Inflammatory macrophage treated with lipopolysaccharide for 1 hour (primary cell): ENCODE results near the gene LCOR.

Experiments
- DNase-seq, 2 donors: peaks; one replicate each; pipeline ENCODE4 v3.0.0-alpha.2; 2020 to 2022

LCOR gene

DNA sequence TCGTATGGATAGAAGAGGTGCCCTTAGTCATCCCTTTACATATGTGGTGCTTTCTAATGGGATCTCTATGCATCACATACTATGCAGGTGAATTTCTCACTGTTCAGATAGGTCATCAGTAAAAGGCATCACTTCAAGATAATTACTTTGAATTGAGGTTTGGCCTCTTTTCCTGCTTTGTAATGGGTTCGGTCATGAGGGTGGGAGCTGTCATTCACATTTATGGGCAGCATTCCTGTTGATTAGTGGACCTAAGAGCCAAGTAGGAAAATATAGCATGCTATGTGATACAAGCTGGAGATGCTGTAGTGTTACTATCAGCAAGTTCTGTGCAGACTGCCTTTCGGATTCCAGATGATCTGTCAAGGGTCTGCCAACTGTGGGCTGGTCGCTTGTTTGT is 156.3 kb downstream of the LCOR start:
- DNase-seq = no peak

DNA sequence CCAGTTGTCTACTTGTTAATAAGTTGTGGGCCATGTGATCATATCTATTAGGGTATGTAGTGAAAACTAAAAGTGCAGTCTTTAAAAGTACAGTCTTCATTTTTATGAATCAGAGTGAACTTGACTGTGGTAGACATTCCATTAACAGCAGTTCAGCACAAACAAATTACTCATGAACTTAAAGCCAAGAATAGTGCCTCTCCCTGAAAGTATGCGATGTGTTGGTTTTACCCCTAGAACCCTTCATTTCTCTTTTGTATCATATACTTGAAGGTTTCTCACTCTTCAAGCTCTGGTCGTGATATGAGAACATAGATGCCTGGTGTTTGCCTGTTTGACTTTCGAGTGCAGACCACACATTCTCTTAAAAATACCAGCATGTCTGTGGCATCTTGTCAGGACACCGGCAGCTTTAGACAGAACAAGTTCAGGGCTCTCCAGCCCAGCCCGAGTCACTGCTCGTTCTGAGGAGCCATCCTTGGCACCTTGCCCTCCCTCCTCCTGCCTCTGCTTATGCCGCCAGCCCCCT is 159.3 kb downstream of the LCOR start:
- DNase-seq = no peak

DNA sequence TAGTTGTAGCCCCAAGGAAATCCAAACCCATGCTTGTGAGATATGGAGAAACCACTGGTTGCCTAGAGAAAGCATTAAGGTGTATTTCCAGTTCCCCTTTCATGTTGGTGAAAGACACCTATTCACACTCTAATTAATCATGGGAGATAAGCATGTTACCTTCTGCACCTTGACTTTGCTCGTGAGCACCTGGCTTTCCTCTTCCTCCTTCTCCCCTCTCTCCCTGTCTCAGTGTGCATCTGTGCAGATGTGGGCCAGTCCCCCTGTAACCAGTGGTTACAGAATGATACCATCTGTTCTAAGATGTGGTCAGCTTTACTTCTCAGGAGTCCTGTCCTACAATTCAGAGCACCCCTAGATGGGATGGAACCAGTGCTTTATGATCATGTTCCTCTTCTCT is 160.6 kb downstream of the LCOR start:
- DNase-seq = no peak

DNA sequence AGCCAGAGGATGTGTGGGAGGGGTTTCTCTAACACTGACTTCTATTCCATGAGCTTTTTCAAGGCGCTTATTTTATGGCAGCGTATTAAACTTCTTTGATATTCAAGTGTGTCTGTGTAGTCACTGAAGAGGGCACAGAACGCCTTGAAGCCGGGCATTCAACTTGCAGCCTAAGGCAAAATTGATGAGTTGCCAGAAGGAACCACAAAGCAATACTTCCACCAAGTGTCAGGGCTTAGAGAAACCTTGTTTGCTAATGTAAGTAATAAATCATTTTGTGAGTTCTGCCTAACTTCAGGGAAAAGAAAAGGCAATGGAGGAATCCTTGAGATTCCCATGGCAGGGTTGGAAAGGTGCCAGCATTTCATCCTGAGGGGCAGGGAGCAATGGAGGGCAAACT is 163.8 kb downstream of the LCOR start:
- no peak for DNase-seq

DNA sequence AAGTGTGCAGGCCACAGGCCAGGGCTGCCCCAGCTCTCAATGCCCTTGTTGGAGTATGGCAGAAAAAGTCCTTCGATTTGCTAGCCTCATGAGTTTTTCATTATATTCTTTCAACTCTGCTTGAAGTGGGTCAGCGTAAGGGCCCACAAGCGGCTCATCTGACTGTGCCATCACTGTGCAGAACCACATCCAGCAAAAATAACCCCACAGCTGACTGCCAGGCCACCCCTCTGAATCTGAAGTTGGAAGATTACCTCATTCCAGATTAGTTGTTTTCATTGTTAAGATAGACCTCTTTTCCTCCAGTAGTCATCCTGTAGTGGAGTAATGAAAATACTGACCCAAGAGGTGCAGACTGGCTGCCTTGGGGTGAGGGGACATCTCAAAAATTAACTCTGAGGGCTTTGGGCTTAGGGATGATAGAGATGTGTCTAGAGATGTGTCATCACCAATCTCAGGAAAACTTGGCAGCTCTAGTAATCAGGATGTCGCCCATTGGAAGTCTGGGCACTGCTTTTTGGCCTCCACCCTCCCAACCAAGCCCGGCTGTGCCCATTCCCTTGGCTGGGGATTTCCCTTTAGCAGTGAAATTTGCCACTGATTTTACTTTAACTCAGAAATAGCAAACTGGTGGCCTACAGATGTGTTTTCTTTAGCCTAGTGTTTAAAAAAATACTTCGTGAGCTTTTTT is 164.3 kb downstream of the LCOR start:
- no peak for DNase-seq

DNA sequence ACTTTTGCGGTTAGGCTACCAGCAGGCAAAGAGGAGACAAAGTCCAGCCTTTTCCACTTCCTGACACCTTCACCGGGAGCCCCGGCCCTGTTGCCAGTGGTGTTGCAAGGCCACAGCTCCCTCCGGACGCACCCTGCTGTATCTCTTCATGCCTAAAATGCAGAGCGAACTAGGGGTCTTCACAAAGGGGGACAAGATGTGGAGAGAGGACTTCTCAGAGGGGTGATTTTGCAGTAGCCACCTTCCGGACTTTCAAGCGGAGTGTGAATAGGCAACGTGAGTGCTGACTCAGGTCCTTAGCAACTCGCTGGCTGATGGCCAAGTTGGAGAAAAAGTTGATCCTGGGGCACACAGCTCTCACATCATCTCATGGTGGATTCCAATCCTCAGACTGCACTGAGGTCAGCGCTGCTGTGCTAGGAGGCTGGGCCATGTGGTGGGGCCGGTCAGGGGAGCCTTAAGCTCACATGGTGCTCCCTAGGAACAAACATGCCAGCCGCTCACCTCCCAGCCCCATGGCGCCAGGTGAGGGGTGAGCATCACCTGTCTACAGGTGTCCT is 166.3 kb downstream of the LCOR start:
- DNase-seq = no peak

DNA sequence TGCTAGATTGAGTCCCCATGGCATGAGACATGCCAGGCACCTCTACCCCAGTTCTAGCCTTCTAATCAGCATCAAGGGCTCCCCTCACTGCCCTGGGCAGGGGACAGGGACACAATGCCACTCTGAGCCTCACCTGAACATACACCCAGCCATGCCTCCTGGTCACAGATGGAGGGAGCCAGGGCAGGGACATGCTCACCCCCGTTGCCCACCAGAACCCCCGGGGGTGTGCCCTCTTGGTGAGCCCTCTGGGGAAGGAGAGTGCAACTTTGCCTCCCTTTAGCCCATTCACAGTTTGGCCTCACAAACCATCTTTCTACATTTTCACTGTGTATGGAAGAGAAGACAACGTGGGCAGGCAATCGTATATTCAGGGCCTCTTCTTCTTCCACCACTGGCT is 167.2 kb downstream of the LCOR start:
- no peak for DNase-seq

DNA sequence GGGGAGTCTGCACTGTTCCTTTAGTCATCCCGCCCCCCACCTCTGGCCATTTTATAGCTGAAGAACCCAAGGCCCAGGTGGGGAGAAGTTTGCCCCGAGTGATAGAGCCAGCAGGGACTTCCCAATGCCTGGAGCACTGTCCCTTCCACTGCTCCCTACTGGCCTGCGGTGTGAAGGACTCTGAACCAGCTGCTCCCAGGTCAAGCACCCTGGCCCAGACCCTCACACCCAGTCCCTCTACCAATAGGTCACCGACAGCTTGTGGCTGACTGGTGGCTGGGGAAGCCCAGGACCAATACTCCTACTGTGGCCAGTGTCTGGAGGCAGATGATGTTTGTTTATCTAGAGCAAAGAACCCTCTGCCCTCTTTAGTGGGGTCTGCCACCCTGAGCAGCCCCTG is 167.9 kb downstream of the LCOR start:
- DNase-seq = no peak

DNA sequence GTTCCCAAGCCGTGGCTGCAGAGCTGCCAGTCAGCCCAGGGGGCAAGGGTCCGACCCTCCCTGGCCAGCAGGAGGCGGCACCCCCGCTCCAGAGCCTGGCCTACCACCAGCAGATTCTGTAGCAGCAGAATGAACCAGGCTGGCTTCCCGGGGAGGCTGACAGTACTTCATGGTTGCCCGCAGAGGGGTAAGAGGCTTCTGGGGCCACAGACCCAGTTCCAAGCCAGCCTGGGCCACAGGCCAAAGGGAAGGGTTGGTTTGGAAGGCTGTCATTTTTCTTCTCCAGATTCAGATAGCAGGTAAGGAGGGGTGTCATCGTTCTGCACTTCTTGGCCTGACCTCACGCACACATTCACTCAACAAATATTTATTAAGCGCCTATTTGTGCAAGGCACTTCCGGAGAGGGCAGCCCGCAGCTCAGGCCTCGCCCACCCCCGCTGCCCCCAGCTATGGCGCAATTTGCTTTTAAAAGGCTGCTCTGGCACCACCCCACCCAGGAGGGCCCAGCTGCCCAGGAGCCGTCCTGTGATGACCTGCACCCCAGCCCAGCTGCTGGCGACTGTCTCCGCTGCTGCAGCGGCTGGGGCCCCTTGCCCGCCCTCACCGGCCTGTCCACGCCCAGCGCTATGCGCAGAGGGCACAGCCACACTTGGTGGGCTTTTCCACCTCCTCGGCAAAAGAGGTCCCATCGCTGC is 168.5 kb downstream of the LCOR start:
- DNase-seq = no peak

DNA sequence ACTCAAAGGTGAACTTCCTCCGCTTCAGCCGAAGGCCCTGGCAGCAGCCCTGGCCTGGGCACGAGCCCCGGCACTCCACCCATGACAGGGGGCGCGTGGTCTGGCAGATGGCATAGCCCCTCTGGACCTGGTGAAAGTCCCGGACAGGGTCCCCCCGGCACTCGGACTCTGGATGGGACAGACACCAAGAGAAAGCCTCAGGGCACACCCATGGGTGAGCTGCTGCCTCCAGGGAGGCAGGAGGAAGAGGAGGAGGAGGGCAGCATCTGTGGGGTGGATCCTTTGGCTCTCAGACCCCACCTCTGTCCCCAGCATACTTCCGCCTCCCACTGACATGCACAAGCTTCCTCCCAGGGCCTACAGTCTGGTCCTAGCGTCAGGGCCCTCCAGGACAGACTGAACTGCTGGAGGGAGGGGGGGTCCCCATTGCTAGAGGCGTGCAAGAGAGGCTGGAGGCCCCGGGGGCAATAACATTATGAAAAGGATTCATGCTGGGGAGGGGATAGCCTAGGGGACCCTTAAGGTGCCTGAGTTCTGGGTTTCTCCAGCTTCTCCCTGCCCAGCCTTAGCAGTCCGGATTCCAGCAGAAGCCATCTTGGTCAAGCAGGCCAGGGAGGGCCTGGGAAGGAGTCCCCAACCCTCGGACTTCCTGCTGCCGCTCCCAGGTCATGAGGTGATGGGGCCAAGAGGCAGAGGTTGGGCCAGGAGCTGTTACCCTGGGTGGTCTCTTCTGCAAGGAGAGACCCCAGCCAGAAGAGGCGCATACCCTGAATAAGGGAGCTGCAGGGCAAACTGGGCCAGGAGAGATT is 169.3 kb downstream of the LCOR start:
- DNase-seq = no peak

DNA sequence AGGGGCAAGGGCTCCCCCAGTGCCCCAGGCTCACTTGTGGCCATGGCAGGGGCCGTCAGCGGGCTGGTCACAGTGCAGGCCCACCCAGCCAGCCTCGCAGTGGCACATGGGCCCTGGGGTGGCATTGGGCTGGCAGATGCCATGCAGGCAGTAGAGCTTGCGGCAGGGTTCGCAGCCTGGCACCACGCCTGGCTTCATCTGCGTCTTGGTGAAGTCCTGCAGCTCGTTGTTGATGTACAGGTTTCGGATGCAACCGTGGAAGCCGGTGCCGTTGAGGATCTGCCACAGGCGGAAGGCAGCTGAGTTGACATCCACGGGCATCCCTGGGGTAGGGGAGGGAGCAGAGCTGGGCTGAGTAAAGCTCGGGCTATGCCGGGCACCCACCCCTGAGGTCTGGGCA is 170.6 kb downstream of the LCOR start:
- no peak for DNase-seq

DNA sequence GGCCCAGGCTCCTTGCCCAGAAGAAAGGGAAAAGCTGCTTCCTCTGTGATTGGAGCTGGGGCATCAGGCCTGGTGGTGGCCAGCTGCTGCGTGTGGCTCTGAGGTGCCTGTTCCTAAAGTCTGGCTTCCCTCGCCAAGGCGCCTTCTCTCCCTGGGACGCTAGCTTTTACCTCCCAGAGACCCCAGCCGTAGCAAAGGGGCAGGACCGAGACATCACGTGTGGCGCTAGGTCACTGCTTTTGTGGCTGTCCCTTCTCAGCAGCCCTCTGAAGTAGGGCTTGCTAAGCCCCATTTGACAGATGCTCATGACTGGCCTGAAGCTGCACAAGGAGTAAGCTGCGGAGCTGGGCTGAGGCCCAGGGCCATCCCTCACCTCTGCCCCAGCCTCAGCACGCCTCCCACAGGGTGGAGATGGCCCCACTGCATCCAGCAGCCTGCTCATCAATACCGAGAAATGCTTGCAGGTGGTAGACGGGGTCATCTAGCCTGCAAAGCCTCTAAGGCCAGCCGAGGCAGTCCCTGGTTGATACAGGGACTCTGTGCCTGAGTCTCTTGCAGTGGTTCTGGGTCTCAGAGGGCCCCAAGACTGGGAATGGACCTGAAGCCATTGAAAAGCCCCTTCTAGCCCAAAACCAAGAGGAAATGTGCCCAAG is 171.2 kb downstream of the LCOR start:
- DNase-seq = no peak

DNA sequence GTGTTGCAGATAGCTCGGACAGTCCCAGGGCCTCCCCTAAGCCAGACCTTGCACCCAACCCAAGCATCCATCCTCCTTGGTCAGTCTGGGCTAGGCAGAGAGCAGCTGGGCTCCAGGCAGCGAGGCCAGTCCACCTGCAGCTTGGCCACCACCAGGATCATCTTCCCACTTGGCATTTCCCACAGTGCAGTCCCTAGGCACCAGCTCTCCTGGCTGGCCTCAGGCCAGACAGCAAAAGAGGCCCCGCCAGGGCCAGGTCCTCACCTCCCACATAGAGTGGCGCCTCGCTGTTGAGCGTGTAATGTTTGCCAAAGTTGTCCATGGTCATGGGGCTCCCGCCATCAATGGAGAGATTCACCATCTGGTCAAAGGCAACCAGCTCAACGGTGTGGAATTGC is 171.7 kb downstream of the LCOR start:
- DNase-seq = no peak

DNA sequence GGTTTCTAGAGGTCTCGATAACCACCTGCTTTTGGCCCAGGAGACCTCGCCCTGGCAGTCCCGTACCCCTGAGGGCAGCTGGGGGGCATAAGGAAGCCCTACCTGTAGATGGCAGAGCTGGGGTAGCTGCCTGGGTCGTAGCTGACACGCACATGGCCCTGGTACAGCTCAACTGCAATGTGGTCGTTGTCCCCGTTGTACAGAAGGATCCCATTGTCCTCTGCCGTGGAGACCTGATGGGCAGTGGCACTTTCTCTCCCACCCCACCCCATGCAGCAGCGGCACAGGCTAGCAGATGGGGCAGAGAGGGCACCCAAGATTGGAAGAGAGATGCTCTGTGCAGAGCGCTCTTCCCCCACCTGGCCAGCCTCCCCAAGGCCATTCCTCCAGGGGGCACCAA is 172.5 kb downstream of the LCOR start:
- DNase-seq = no peak

DNA sequence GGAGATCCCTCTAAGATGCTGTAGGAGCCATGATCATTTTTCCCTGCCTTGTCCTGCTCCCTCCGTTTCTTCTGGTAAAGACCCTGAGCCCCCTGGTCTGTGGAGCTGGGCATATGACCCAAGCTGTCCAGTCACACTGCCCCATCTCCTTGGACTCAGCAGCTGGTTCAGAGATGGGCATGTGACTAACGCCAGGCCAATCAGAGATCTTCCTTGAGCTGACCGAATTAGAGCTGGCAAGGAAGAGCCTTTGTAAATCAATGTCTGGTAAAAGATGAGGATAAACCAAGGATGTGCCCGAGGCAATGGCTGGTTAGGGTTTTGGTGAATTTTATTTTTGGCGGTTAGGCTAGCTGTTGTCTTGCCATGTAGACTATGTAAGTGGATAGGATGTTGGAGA is 173.3 kb downstream of the LCOR start:
- DNase-seq = no peak

DNA sequence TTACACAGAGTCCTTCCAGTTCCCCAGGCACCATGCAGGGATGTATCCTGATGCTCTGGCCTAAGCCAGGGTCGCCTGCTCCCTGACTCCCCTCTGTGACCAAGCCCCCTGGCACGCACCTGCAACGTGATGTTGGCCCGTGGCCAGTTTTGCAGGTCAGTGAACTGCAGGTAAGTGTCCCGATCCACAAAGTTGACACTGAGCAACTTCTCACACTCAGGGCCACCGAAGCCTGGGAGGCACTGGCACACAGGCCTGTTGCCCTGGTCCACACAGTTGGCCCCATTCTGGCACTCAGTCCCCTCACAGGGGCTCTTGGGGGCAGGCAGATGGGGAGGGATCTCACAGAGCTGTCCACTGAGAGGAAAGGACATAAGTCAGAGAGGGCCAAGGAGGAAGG is 174.3 kb downstream of the LCOR start:
- no peak for DNase-seq

DNA sequence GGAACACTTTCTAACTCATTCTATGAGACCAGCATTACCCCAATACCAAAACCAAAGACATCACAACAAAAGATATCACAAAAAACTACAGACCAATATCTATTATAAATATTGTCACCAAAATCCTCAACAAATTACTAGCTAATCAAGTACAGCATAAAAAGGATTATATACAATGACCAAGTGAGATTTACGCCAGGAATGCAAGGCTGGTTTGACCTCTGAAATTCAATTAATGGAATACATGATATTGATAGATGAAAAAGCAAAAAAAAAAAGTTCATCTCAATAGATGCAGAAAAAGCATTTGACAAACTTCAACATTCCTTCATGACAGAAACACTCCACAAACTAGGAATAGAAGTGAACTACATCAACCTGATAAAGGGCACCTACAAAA is 175.3 kb downstream of the LCOR start:
- no peak for DNase-seq

DNA sequence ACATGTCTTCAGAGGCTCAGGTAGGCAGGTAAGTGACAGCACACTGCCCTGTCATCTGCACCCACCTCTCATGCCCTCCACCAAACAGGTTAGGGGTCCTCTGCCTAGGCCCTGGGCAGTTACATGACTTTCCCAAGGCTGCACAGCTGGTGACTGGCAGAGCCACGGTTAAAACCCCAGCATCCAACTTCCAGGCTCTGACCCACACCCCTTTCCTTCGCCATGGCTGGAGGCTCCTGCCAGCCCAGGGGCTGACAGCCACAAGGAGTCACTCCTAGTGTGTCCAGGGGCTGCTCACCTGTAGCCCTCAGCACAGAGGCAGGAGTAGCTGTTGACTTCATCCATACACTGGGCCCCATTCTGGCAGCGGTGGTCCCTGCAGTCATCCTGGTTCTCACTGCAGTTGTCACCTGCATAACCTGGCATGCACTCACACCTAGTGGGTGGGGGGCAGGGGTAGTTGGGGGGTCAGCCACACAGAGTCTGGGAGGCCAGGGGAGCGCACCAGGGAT is 178.7 kb downstream of the LCOR start:
- no peak for DNase-seq

DNA sequence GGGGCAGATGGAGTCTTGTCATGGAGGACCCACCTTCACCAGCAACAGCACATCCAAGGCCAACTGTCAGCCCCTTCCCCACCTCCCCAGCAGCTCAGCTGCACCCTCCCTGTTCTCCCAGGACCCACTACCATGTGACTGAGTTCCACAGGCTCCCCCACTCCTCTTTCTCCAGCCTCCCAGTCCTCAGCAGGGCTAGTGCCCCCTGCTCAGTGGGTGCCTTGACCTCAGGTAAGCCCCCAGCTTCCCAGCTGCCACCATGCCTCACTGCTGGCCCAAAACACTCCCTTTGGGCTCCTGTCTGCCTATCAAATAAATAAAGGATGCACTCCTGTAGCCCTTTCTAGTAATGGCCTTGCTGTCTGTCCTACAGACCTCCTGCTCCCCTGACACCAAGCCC is 179.3 kb downstream of the LCOR start:
- DNase-seq = no peak

DNA sequence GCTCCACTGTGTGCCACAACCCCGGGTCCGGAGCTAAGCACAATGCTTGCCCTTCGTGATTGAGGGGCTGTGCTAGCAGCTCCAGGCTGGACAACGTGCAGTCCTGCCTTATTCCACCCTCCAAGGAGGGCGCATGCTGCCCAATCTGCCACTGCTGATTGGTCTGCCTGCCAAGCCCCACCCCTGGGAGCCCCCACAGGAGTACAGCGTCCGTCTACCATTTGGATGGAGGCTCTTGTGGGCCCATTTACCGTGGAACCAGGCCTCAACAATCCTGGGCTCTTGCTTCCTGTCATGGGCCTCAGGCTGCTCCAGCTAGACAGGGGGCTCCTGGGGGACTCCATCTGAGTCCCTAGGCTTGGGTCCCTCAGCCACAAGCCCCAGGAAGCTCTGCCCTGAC is 180.4 kb downstream of the LCOR start:
- no peak for DNase-seq

DNA sequence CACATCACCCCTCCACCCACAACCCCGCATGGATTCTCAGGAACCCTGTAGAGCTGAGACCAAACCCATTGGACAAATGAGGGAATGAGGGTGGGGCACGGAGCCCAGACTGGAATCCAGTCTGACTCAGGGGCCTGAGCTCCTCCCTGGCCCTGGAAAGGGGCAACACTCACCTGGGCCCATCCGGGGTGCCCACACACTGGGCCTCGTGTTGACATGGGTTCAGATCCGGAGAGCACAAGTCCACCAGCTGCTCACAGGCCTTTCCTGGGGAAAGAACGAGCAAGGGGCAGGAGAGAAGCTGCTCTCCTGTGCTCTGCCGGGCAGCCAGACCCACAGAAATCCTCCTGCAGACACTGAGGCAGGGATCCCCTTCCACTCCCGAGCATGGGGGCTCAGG is 181.5 kb downstream of the LCOR start:
- no peak for DNase-seq

DNA sequence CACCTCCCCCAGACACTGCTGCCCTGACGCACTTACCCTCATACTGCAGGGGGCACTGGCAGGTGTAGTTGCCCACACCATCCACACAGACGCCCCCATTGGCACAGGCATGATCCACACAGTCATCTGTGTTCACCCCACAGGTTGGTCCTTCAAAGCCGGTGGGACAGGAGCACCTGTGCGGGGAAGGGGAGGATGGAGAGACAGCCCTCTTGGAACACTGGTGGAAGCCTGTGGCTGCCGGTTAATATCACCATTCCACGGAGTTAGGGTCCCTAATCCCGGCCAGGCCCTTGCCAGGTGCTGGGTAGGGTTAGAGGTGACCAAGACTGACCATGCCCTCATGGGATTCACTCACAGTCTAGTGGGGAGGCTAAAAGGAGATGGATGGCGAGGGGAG is 181.9 kb downstream of the LCOR start:
- DNase-seq = no peak

DNA sequence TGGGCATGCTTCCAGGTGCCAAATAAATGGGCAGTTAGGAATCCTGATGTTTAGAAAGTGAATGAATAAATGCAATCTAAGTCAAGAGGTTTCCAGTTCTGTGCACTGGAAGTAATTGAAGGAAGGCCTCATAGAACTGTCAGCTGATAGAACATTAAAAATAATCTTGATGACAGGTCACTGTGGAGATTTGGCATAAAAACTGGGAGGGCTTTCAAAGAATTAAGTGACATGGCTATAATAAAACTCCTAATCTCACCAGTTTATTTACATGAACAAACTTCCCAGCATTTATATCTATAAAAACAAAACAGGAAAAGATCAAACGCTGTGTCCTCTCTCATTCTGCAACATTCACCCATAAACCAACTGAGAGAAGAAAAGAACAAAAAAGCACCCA is 183.1 kb downstream of the LCOR start:
- no peak for DNase-seq
